Stimulated activated CD4-positive, alpha-beta T cell treated with anti-CD3 and anti-CD28 coated beads, Interleukin-4, amount 100 ng/mL, for 1 hour (primary cell): ENCODE data around the gene TRIM26.
A peak's percentile ranks its signal among the peaks of the same experiment; 100 is the strongest.
"Not testable (repeated sequence)": the region's sequence is repeated elsewhere in the genome, so short reads cannot be mapped to it uniquely, and the experiment has no call there.

Source experiments
- DNase-seq: peaks from one replicate; pipeline ENCODE4 v3.0.0-alpha.2; 2020

TRIM26 gene, protein sequence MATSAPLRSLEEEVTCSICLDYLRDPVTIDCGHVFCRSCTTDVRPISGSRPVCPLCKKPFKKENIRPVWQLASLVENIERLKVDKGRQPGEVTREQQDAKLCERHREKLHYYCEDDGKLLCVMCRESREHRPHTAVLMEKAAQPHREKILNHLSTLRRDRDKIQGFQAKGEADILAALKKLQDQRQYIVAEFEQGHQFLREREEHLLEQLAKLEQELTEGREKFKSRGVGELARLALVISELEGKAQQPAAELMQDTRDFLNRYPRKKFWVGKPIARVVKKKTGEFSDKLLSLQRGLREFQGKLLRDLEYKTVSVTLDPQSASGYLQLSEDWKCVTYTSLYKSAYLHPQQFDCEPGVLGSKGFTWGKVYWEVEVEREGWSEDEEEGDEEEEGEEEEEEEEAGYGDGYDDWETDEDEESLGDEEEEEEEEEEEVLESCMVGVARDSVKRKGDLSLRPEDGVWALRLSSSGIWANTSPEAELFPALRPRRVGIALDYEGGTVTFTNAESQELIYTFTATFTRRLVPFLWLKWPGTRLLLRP

DNA sequence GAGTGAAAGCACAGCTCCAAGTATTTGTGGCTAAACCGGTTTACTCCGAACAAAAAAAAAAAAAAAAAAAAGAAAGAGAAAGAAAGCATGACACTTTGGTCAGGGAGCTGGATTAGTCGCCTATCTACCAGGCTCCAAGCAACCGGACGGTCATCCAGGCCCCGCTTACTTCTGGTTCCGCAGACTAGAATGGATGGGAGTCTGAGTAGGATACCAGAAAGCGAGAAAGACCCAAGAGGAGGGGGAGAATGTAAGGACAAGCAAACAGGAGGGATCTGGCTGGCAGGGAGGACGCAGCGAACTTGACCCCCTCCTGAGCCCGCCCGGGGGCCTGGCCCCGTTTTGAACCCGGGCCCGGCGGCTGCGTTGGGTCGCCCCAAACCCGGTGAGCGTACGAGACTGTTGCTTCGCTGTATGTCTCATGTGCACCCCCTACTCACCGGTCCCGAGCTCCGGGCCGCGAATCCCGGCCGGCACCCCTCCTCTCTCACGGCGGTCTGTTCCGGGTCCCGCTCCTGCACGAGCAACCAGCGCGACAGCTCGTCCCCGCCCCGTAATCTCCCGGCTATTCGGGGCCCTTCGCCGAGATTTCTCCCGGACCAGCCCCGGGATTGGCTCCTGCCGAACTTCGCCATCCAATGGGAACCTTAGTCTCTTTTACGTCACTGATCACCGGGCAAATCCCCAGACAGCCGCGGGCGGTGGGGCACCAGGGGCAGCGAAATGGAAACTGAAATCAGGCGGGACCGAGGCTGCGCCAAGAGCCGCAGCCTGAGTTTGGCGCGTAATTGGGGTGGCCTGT lies at the start of gene TRIM26:
Gene TRIM26, minus strand, starts transcription at position 542 of the 802 bp plus-strand sequence. CDS start 14,303 bp downstream, outside the sequence.
- peak; percentile 92 for DNase-seq

- DNase-seq: peak; percentile 49
Observed at GRCh38 chr6:30260036-30260504, 46.9 kb upstream of the TRIM26 start.

GRCh38 chr6:30259140-30260035 lies 46.2 kb upstream of the TRIM26 start:
- peak; percentile 60 for DNase-seq

DNA sequence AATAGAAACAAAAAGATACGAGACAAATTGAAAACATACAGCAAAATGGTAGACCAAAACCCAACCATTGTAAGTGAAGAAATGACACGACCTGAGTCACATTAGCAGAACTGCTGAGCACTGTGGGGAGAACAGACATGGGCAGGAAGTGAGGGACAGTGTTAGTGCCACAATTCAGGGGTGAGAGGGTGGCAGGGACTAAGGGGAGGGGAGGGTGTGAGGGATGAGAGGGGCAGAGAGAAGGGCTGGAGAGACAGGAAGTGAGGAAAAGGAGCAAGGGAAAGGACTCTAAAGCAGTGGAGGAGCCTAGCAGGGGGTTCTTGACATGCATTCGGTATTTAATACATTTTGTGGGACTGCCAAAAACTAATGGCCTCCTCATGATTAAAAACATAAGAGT lies 45.0 kb upstream of the TRIM26 start:
- no peak for DNase-seq

- not testable (repeated sequence) for DNase-seq
Observed at GRCh38 chr6:30252417-30252816, 39.2 kb upstream of the TRIM26 start.

DNA sequence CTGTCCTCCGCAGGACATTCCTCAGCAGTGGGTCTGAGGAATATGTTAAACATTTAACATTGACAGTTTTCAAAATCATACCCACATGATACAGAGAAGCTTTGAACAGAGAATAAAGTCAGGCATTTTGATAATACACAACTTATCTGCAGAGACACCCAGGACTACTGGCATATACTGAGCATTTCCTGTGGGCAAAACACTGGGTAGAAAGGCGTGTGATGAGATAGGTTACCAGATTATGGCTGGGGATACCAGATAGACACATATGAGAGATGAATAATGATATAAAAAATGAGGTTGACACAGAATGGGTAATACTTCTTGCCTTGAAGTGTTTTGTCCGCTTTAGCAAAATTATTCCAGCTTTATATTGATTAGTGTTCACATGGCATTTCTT lies 31.4 kb upstream of the TRIM26 start:
- DNase-seq: no peak

GRCh38 chr6:30238178-30238795 lies 25.1 kb upstream of the TRIM26 start:
- no peak for DNase-seq

- DNase-seq: no peak
Observed at GRCh38 chr6:30234356-30234755, 21.1 kb upstream of the TRIM26 start.

GRCh38 chr6:30231067-30231466 lies 17.9 kb upstream of the TRIM26 start:
- DNase-seq: no peak

DNA sequence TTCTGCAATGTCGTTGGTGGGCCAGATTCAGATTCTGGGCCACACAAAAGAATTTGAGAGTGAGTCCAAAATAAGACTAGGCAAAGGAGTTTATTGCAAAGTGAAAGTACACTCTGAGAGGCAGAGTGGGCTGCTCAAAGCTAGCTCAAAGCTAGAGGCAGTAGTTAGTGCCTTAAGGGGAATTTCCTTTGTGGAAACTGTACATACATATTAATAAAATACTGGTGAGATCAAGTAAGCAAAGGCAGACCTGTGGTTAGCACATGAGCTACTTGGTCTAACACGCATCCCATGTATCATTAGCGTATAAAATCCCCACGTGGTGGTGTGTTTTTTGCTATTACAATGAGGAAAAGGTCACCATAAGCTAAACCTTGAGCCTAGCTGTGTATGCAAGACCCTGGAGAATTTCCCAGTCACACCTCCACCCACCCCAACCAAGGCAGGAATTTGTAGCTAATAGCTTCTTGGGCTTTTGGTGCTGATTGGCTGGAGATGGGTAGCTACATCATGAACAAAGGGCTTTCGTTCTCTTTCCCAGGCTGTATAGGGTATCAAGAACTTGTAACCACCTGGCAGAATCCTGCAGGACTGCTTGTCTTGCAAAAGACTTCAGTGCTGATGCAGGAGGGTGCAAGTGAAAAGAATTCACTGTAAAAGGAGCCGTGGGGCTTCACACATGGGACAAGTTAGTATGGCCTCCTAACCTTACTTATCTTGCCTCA lies 14.7 kb upstream of the TRIM26 start:
- DNase-seq: no peak

- no peak for DNase-seq
Observed at GRCh38 chr6:30227242-30227722, 14.1 kb upstream of the TRIM26 start.

- DNase-seq: no peak
Observed at GRCh38 chr6:30223339-30223738, 10.1 kb upstream of the TRIM26 start.

GRCh38 chr6:30221956-30222355 lies 8.8 kb upstream of the TRIM26 start:
- not testable (repeated sequence) for DNase-seq

DNA sequence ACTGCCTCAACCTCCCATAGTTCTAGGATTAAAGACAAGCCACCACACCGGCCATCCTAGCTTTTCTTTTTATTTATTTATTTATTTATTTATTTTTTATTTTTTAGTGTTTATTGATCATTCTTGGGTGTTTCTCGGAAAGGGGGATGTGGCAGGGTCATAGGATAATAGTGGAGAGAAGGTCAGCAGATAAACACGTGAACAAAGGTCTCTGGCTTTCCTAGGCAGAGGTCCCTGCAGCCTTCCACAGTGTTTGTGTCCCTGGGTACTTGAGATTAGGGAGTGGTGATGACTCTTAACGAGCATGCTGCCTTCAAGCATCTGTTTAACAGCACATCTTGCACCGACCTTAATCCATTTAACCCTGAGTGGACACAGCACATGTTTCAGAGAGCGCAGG lies 8.2 kb upstream of the TRIM26 start:
- not testable (repeated sequence) for DNase-seq

GRCh38 chr6:30219244-30219643 lies 6.0 kb upstream of the TRIM26 start:
- DNase-seq: peak; percentile 16

- DNase-seq: no peak
Observed at GRCh38 chr6:30216096-30216495, 2.9 kb upstream of the TRIM26 start.

DNA sequence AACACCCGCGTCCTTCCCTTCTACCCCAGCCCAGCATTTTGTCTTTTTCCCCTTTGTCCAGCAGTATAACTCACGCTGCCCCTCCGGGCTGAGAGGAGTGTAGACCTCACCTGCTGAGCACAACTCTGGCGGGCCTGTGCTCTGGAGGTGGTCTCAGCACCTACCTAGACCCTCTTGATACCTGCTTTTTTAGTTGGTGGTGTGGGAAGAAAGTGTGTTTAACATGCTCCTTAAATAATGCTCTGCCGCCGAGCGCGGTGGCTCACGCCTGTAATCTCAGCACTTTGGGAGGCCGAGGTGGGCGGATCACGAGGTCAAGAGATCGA lies 1.4 kb upstream of the TRIM26 start:
- DNase-seq: no peak

DNA sequence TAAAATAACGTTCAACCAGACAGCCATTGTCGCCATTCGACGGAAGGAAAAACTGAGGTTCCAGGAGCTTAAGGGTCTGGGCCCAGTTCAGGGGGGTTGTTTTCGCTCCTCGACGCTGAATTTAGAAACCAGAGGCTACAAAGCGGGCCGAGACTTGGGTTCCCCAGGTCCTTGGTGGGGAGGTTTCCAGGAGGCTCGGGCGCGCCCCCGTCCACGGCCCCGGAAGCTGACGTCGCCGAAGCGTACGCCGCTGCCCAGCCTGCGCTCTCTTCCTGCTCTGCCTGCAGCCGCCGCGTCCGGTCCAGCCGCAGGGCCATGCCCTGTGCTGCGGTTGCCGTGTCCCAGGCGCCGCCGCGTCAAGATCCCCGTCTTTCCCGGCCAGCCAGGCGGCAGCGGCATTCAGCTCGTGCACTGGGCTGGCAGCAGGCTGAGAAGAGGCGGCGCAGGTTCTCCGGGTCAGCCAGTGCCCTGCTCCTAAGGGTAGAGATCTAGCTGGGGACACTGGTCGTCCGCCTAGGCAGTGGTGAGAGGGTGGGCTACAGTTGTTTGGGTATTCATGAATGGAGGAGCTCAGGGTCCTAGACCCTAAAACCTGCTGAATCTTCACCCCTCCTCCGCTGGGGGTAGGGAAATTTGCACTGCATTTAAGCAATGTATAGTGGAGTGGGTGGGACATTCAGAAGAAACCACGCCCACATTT lies 901 bp upstream of the TRIM26 start:
- peak; percentile 69 for DNase-seq

DNA sequence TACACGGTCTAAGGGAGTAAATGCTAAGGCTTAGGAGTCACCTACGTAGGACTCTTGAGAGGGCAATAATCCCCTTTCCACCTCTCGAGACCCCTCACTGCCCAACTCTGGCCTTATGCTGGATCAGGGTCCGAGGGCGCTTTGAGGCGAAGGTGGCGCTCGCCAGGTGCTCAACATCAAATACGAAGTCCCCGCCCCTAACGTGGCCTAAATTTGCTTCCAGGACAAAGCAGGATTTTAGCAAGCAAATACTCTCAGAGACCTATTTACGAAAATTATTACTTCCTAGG lies 406 bp upstream of the TRIM26 start:
- DNase-seq: no peak

GRCh38 chr6:30211899-30212298 lies 1.3 kb downstream of the TRIM26 start:
- no peak for DNase-seq

DNA sequence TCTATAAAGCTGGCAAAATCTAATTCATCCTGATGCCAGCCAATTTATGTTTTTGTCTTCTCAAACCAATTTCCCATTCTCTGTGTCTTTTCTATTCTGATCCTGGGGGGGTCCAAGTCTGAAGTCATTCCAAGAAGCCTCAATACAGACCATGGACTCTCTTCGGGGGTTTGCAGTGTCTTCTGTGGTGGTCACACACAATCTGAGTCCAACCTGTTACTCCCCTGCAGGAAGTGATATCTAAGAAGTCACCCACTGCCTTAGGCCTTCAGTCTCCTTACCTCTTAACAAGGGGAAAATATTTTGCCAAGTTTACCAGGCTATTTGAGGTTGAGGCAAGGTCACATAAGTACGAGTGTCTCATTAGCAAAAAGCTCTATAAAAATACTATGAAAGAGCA lies 1.9 kb downstream of the TRIM26 start:
- DNase-seq: no peak
